D721Med (cell line): ENCODE results near the gene HNRNPL.
"Not testable (repeated sequence)": the region's sequence is repeated elsewhere in the genome, so short reads cannot be mapped to it uniquely, and the experiment has no call there.

ENCODE experiments used
- DNase-seq: peaks from one replicate; pipeline ENCODE4 v3.0.0; 2011; ENCODE audit warnings: low spot score; ENCODE audit not compliant: insufficient read length
- FAIRE-seq: peaks from 2 replicates; lab custom pipeline; 2011; peaks lifted over from hg19 to GRCh38; lab: Jason Lieb, UNC
- CTCF ChIP-seq: IDR thresholded peaks from 2 replicates; pipeline ENCODE4 v1.5.1; 2012; ENCODE audit warnings: mild to moderate bottlenecking, control low read depth; ENCODE audit not compliant: insufficient read depth; ENCODE audit errors: missing control alignments

Gene HNRNPL

DNA sequence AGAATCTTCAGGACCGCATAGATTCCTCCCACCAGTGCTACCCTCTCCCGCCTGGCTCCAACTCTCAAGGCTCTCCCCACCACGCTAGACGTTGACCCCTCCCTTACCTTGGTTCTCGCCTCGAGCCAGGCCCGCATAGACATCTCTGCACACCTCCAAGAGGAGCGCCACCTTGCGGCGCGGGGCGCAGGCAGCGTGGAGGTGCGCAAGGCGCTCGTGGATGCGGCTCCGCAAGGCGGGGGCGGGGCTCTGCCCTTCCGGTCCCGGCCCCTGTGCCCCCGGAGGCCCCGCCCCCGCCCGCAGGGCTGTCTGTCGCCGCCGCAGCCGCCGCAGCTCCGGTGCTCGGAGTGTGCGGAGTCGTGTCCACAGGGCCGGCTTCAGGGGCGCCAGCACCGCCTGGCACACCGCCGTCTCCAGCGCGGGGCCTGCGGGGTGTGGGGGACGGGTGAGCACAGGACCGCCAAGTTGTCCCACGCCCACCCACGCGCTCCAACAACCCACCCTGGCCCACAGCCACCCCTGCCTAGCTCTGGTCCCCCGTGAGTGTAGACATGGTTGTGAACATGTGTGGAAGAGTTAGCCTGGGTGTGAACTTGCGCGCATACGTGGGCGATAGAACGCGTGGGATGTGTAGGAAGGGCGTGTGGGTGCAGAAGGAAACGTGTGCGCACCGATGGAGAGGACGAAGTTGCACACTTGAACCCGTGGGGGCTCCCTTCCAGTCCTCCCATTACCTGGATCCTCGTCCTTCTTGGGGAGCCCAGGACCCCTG lies 20.2 kb upstream of the HNRNPL start:
- peak; percentile 78 for TF ChIP-seq CTCF
- DNase-seq (peak; percentile 87), FAIRE-seq (no peak)

- DNase-seq = no peak
- TF ChIP-seq CTCF = no peak
- no peak for FAIRE-seq
Measured at GRCh38 chr19:38869160-38869835, 19.5 kb upstream of the HNRNPL start.

DNA sequence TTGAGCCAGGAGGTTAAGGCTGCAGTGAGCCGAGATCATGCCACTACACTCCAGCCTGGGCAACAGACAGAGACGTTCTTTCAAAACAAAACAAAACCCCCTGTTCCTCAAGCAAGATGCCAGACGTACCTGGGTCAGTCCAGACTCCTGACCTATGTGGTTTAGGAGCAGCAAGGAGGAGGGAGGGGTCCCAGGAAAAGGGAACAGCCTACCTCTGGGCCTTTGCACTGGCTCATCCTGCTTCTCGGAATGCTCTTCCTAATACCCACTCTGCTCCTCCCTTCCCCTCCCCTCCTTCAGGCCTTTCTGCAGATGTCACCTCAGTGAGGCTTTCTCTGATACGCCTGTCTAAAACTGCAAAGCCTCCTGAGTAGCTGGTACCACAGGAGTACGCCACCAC lies 18.8 kb upstream of the HNRNPL start:
- DNase-seq (no peak), FAIRE-seq (no peak)
- TF ChIP-seq CTCF = no peak

DNA sequence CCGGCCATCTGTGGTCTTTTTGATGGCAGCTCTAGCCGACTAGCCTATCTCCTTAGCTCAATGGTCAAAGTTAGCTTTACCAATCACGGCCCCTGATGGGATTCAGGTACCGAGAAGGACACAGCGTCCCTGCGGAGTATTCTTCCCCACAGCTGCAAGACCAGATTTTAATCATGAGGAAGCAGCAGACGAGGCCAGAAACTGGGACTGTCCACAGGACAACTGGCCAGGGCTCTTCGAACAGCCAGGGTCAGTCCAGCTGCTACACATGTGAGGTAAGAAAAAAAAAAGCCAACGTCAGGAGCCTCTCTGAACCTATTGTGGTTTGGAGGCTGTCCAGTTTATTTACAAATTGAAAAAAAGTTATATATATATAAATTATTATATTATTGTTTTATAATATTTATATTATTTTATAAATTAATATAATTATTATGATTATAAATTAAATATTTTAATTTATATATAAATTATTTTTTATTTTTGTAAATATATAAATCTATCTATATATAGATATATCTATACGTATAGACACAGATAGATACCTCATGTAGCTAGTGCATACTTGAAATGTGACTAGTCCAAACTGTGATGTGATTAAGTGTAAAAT lies 17.5 kb upstream of the HNRNPL start:
- DNase-seq = no peak

DNA sequence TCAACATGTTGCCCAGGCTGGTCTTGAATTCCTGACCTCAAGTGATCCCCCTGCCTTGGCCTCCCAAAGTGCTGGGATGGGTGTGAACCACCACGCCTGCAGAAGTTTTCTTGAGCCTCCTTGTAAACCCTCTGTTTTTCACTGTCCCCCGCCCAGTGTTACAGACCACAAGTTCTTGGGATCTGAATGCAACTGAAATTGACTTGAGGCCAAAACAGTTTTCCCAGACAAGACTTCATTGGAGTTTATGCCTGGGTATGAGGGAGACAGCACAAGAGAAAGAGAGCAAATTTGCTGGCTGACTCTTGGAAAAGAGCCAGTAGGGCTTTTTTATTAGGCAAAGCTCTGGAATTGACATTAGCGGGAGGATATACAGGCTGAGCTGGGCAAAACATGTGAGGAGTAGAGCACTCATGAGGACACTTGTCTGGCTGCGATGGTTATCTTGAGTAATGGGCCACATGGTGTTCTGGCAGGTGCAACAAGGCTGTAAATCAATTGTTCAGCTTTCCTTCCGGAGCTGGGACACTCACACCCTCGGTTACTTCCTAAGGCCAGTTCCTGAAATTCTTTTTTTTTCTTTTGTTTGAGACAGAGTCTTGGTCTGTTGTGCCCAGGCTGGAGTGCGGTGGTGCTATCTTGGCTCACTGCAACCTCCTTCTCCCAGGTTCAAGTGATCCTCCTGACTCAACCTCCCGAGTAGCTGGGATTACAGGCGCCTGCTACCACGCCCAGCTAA lies 12.7 kb upstream of the HNRNPL start:
- FAIRE-seq (no peak), DNase-seq (no peak)
- TF ChIP-seq CTCF = no peak

More for the DNA sequence above, 17.5 kb upstream of the HNRNPL start:
- no peak for FAIRE-seq
- TF ChIP-seq CTCF = no peak

DNA sequence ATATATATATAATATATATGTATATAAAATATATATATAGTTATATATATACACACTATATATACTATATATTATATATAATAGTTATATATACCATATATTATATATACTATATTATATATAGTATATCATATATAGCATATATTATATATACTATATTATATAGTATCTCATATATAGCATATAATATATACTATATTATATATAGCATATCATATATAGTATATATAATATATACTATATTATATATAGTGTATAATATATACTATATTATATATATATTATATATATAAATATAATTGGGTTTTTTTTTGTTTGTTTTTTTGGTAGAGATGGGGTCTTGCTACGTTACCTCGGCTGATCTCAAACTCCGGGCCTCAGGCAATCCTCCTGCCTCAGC lies 11.6 kb upstream of the HNRNPL start:
- no peak for FAIRE-seq
- TF ChIP-seq CTCF = no peak
- DNase-seq = no peak

DNA sequence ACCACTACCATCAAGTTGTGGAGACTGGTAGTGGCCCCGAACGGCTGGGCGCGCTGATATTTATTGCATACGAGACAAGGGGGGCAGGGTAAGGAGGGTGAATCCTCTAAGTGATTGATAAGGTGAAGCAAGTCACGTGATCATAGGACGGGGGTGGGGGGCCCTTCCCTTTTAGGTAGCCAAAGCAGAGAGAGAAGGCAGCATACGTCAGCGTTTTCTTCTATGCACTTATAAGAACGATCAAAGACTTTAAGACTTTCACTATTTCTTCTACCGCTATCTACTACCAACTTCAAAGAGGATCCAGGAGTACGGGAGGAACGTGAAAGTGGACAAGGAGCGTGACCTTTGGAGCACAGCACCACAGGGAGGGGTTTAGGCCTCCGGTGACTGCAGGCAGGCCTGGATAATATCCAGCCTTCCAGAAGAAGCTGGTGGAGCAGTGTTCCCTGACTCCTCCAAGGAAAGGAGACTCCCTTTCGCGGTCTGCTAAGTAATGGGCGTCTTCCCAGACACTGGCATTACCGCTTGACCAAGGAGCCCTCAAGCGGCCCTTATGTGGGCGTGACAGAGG lies 9.9 kb upstream of the HNRNPL start:
- DNase-seq, FAIRE-seq: not testable (repeated sequence)
